ENCODE data around the gene GNE. TPM values are rescaled to one million over a fixed set of nuclear protein-coding genes. Genes with fewer than 3 reads are reported as not detected.

GNE gene
- total and polyA plus RNA-seq, 4 experiments from 2014 or later = 2.7 to 18.1 (median 11.5) TPM

DNA sequence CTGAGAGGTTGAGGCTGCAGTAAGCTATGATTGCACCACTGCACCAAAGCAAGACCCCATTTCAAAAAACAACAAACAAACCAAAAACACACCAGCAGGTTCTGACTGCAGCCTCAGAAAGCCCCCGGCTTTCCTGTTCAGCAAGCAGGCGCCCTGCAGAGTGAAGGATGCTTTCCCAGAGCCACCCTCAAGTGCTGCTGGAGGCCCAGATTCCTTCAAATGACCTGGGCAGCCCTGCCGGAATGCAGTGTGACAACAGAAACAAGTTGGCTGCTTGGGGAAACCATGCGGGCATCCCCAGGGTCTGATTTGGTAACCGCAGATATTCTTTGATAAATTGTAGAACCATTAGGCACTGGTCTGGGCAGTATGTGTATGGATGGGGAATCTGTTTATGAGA, 35.7 kb upstream of the GNE start:
- Mint-ChIP-seq H3K27me3 (no peaks in the 10 kb centered on the region), H3K4me1 (no peaks in the 10 kb centered on the region), H3K27ac (no peak overlapping the region), H3K9me3 (no peaks in the 10 kb centered on the region), H3K36me3 (peaks cover 0 to 10% of the 10 kb centered on the region in 2 donors), H3K4me3 (no peak overlapping the region)
- no peaks in the 10 kb centered on the region for H3K4me1 ChIP-seq (ENCODE audit: insufficient read depth, low read length)
- H3K27ac ChIP-seq (ENCODE audit: low read depth, low read length) = no peak overlapping the region
- ChIA-PET CTCF (ENCODE audit: partially characterized antibody) (interaction anchor here (0.6 to 1.5 kb wide), 2 partner anchors 9 to 46 kb away, joined by 3 read pairs; no protein-coding TSS in a partner anchor), POLR2A (ENCODE audit: partially characterized antibody) (no interaction called here)
- no peak for DNase-seq
- no peaks in the 10 kb centered on the region for H3K27me3 ChIP-seq (ENCODE audit: insufficient read depth, low read length)
- intact Hi-C loops (cut with micrococcal nuclease) = no loop called here
- H3K36me3 ChIP-seq (ENCODE audit: insufficient read depth, low read length) = no peaks in the 10 kb centered on the region
- H3K4me3 ChIP-seq (ENCODE audit: low read length in 2 of 2) = no peak overlapping the region
- no peaks in the 10 kb centered on the region for H3K9me3 ChIP-seq (ENCODE audit: control insufficient read depth in 1 of 2, low read length in 2 of 2)

DNA sequence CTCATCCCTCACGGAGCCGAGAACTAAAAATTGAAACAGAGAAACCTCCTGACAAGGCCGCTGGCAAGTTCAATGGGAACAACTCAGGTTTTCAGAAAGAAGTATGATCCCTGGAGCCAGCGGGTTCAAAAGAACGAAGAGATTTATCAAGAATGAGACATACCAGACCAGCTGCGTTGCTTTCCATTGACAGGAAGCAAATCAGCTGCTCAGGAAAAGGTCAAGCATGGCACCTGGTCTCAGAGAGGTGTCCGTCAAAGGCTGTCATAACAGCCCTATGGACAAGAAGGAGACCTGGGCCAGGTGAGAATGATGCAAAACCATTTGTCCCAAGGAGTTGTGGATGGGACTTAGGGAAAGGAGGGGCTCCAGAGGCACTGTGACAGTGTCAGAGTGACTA, 34.9 kb upstream of the GNE start:
- H3K4me1 Mint-ChIP-seq = no peaks in the 10 kb centered on the region
- H3K27me3 Mint-ChIP-seq = no peaks in the 10 kb centered on the region
- Histone ChIP-seq H3K4me1 (ENCODE audit: insufficient read depth, low read length) (no peaks in the 10 kb centered on the region), H3K27me3 (ENCODE audit: insufficient read depth, low read length) (no peaks in the 10 kb centered on the region), H3K9me3 (ENCODE audit: control insufficient read depth in 1 of 2, low read length in 2 of 2) (no peaks in the 10 kb centered on the region), H3K4me3 (ENCODE audit: low read length in 2 of 2) (no peak overlapping the region), H3K36me3 (ENCODE audit: insufficient read depth, low read length) (no peaks in the 10 kb centered on the region), H3K27ac (ENCODE audit: low read depth, low read length) (no peak overlapping the region)
- ChIA-PET POLR2A (ENCODE audit: partially characterized antibody) (no interaction called here), CTCF (ENCODE audit: partially characterized antibody) (interaction anchor here (0.6 to 1.5 kb wide), 2 partner anchors 46 to 256 kb away, joined by 3 to 4 read pairs; no protein-coding TSS in a partner anchor)
- peaks cover 2 to 10% of the 10 kb centered on the region in 2 donors for H3K36me3 Mint-ChIP-seq
- no peak overlapping the region for H3K4me3 Mint-ChIP-seq
- intact Hi-C loops (cut with micrococcal nuclease) = no loop called here
- H3K9me3 Mint-ChIP-seq = no peaks in the 10 kb centered on the region
- H3K27ac Mint-ChIP-seq = no peak overlapping the region
- no peak for DNase-seq

DNA sequence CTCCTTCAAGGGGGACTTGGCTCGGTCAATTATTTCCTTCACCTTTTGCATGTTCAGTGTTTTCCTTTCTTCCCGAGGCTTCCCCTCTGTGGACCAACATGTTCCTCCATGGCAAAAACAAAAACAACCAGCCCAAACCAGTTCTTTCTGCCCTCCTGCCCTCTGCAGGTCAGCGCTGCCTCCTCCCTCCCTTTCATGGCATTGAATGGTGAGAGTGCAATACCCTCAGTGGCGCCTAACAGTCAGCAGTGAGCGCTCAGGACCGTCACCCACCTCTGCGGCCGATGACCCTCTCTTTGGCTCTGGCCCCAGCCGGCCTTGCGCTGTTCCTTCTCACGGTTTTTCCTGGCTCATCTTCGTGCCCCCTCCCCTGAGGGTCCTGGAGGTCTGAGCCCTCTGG, 34.4 kb upstream of the GNE start:
- Mint-ChIP-seq H3K4me1 (no peaks in the 10 kb centered on the region), H3K36me3 (peaks cover 2 to 10% of the 10 kb centered on the region in 2 donors), H3K4me3 (no peak overlapping the region), H3K27ac (no peak overlapping the region), H3K9me3 (no peaks in the 10 kb centered on the region), H3K27me3 (no peaks in the 10 kb centered on the region)
- no peaks in the 10 kb centered on the region for H3K27me3 ChIP-seq (ENCODE audit: insufficient read depth, low read length)
- no peak overlapping the region for H3K27ac ChIP-seq (ENCODE audit: low read depth, low read length)
- DNase-seq = no peak
- H3K36me3 ChIP-seq (ENCODE audit: insufficient read depth, low read length) = no peaks in the 10 kb centered on the region
- H3K9me3 ChIP-seq (ENCODE audit: control insufficient read depth in 1 of 2, low read length in 2 of 2) = no peaks in the 10 kb centered on the region
- CTCF ChIA-PET (ENCODE audit: partially characterized antibody) = interaction anchor here (0.6 kb wide), 1 partner anchor 256 kb away, joined by 4 read pairs; no protein-coding TSS in a partner anchor
- intact Hi-C loops (cut with micrococcal nuclease) = no loop called here
- no peaks in the 10 kb centered on the region for H3K4me1 ChIP-seq (ENCODE audit: insufficient read depth, low read length)
- POLR2A ChIA-PET (ENCODE audit: partially characterized antibody) = no interaction called here
- no peak overlapping the region for H3K4me3 ChIP-seq (ENCODE audit: low read length in 2 of 2)

DNA sequence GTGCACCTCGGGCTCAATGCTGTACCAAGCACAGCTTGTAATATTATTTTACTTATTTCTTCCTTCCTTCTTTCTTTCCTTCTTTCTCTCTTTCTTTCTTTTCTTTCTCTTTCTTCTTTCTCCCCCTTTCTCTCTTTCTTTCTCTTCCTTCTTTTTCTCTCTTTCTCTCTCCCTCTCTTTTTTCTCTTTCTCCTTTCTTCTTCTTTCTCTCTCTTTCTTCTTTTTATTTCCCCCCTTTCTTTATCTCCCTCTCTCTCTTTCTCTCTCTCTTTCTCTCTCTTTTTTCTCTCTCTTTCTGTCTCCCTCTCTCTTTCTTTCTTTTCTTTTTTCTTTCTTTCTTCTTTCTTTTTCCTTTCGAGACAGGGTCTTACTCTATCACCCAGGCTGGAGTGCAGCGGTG, 32.7 kb upstream of the GNE start:
- no peak for DNase-seq
- H3K4me3 ChIP-seq (ENCODE audit: low read length in 2 of 2) = no peak overlapping the region
- H3K4me1 ChIP-seq (ENCODE audit: insufficient read depth, low read length) = no peaks in the 10 kb centered on the region
- H3K4me1 Mint-ChIP-seq = no peaks in the 10 kb centered on the region
- H3K36me3 Mint-ChIP-seq = peaks cover 2 to 10% of the 10 kb centered on the region in 2 donors
- no peaks in the 10 kb centered on the region for H3K9me3 Mint-ChIP-seq
- ChIA-PET POLR2A (ENCODE audit: partially characterized antibody) (no interaction called here), CTCF (ENCODE audit: partially characterized antibody) (no interaction called here)
- no peaks in the 10 kb centered on the region for H3K27me3 Mint-ChIP-seq
- H3K27ac ChIP-seq (ENCODE audit: low read depth, low read length) = no peak overlapping the region
- intact Hi-C loops (cut with micrococcal nuclease) = no loop called here
- no peaks in the 10 kb centered on the region for H3K27me3 ChIP-seq (ENCODE audit: insufficient read depth, low read length)
- no peaks in the 10 kb centered on the region for H3K9me3 ChIP-seq (ENCODE audit: control insufficient read depth in 1 of 2, low read length in 2 of 2)
- H3K36me3 ChIP-seq (ENCODE audit: insufficient read depth, low read length) = no peaks in the 10 kb centered on the region
- peak overlapping the region in 1 of 7 donors; percentile 54 for H3K27ac Mint-ChIP-seq
- no peak overlapping the region for H3K4me3 Mint-ChIP-seq

DNA sequence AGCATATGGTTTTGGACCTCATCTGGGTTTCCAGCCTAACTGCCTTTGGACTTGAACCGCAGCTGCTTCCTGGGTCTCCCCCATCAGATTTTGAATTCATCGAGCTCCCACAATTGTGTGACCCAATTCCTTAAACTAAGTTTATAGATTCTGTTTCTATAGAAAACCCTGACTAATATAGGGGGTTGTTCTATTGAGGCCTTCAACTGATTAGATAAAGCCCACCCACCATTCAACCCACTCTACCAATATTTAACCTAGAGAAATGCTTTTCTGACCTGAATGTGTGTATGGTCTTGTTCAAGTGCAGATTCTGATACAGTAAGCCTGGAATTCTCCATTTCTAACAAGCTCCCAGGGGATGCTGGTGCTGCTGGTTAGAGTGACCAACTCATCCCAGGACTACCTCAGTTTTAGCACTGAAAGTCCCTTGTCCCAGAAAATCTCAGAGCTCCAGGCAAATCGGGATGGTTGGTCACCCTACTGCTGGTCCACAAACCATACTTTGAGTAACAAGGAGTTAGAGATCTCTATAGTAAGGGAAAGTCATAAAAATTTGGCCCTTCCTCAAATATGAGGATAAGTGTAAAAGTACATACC, 31.7 kb upstream of the GNE start:
- intact Hi-C loops (cut with micrococcal nuclease) = no loop called here
- no peaks in the 10 kb centered on the region for H3K9me3 ChIP-seq (ENCODE audit: control insufficient read depth in 1 of 2, low read length in 2 of 2)

DNA sequence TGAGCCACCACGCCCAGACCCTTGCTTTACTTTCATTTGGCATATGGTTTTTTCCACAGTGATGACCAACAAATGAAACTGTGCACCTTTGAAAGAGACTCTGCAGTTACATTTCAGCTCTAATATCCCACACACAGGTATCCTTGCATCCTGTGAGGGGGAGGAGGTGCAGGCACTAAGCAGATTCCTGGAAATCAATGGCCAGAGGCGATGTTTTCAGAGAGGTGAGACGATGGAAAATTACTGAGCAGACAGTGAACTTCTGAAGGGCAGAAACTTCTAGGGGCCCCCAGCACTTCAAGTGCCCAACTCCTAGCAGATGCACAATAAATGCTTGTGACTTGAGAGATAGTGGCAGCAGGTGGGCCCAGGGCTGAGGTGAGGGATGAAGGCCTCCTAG, 29.8 kb upstream of the GNE start:
- H3K9me3 ChIP-seq (ENCODE audit: control insufficient read depth in 1 of 2, low read length in 2 of 2) = no peaks in the 10 kb centered on the region
- CTCF ChIA-PET (ENCODE audit: partially characterized antibody) = interaction anchor here (0.6 kb wide), 1 partner anchor 18 kb away, joined by 4 read pairs; no protein-coding TSS in a partner anchor
- H3K9me3 Mint-ChIP-seq = no peaks in the 10 kb centered on the region
- H3K27ac ChIP-seq (ENCODE audit: low read depth, low read length) = no peak overlapping the region
- H3K27ac Mint-ChIP-seq = peak overlapping the region in 2 of 7 donors; percentile 25 to 28
- H3K36me3 ChIP-seq (ENCODE audit: insufficient read depth, low read length) = no peaks in the 10 kb centered on the region
- H3K4me3 Mint-ChIP-seq = no peak overlapping the region
- POLR2A ChIA-PET (ENCODE audit: partially characterized antibody) = no interaction called here
- H3K27me3 Mint-ChIP-seq = no peaks in the 10 kb centered on the region
- no peak overlapping the region for H3K4me3 ChIP-seq (ENCODE audit: low read length in 2 of 2)
- no peak for DNase-seq
- peaks cover 2 to 7% of the 10 kb centered on the region in 2 donors for H3K36me3 Mint-ChIP-seq
- intact Hi-C loops (cut with micrococcal nuclease) = no loop called here
- H3K4me1 Mint-ChIP-seq = no peaks in the 10 kb centered on the region
- H3K4me1 ChIP-seq (ENCODE audit: insufficient read depth, low read length) = no peaks in the 10 kb centered on the region
- no peaks in the 10 kb centered on the region for H3K27me3 ChIP-seq (ENCODE audit: insufficient read depth, low read length)

More for the DNA sequence above, 31.7 kb upstream of the GNE start:
- DNase-seq = no peak
- no peaks in the 10 kb centered on the region for H3K27me3 Mint-ChIP-seq
- ChIA-PET POLR2A (ENCODE audit: partially characterized antibody) (no interaction called here), CTCF (ENCODE audit: partially characterized antibody) (no interaction called here)
- Histone ChIP-seq H3K36me3 (ENCODE audit: insufficient read depth, low read length) (no peaks in the 10 kb centered on the region), H3K27me3 (ENCODE audit: insufficient read depth, low read length) (no peaks in the 10 kb centered on the region), H3K4me3 (ENCODE audit: low read length in 2 of 2) (no peak overlapping the region), H3K4me1 (ENCODE audit: insufficient read depth, low read length) (no peaks in the 10 kb centered on the region), H3K27ac (ENCODE audit: low read depth, low read length) (no peak overlapping the region)
- peaks cover 2 to 10% of the 10 kb centered on the region in 2 donors for H3K36me3 Mint-ChIP-seq
- no peaks in the 10 kb centered on the region for H3K4me1 Mint-ChIP-seq
- no peak overlapping the region for H3K4me3 Mint-ChIP-seq
- no peak overlapping the region for H3K27ac Mint-ChIP-seq
- no peaks in the 10 kb centered on the region for H3K9me3 Mint-ChIP-seq

DNA sequence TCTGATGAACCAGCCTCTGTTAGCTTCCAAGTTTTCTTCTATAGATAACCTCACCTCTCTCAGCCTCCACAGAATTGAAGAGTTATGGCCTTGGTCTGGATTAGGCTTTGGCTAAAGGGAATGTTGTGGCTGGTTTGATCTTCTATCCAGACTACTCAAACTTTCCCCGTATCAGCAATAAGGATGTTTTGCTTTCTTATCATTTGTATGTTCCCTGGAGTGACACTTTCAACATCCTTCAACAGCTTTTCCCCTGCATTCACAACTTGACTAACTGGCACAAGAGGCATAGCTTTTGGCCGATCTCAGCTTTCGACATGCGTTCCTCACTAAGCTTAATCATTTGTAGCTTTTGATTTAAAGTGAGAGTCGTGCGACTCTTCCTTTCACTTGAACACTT, 28.1 kb upstream of the GNE start:
- no peak overlapping the region for H3K27ac ChIP-seq (ENCODE audit: low read depth, low read length)
- no peaks in the 10 kb centered on the region for H3K27me3 Mint-ChIP-seq
- no peaks in the 10 kb centered on the region for H3K9me3 ChIP-seq (ENCODE audit: control insufficient read depth in 1 of 2, low read length in 2 of 2)
- no peaks in the 10 kb centered on the region for H3K4me1 Mint-ChIP-seq
- intact Hi-C loops (cut with micrococcal nuclease) = no loop called here
- no peaks in the 10 kb centered on the region for H3K4me1 ChIP-seq (ENCODE audit: insufficient read depth, low read length)
- H3K27me3 ChIP-seq (ENCODE audit: insufficient read depth, low read length) = no peaks in the 10 kb centered on the region
- ChIA-PET POLR2A (ENCODE audit: partially characterized antibody) (no interaction called here), CTCF (ENCODE audit: partially characterized antibody) (interaction anchor here (1.5 kb wide), 1 partner anchor 183 kb away, joined by 4 read pairs; no protein-coding TSS in a partner anchor)
- no peak overlapping the region for H3K4me3 ChIP-seq (ENCODE audit: low read length in 2 of 2)
- H3K4me3 Mint-ChIP-seq = no peak overlapping the region
- H3K36me3 Mint-ChIP-seq = peaks cover 0 to 2% of the 10 kb centered on the region in 2 donors
- no peak overlapping the region for H3K27ac Mint-ChIP-seq
- H3K36me3 ChIP-seq (ENCODE audit: insufficient read depth, low read length) = no peaks in the 10 kb centered on the region
- DNase-seq = no peak
- H3K9me3 Mint-ChIP-seq = no peaks in the 10 kb centered on the region
